Adrenal gland (tissue), 12 donors: Measurements from ENCODE around the gene GJE1. TPM values are rescaled to one million over a fixed set of nuclear protein-coding genes. Genes with fewer than 3 reads are reported as not detected.
"Not testable (repeated sequence)": the region's sequence is repeated elsewhere in the genome, so short reads cannot be mapped to it uniquely, and the experiment has no call there.

ENCODE experiments used
- DNase-seq, 7 donors: peaks; one replicate each; pipeline ENCODE4 v3.0.0-alpha.2; 2019 to 2020
- H3K27ac ChIP-seq, 5 donors: fragments of 200-600 bp; sonication (generic) in 4 of 5; 1 replicate in 3 of 5; 2 replicates in 2 of 5; pipeline versions ENCODE4 v1.5.1 to v1.8.0; 2016 to 2020; ENCODE audit warnings: mild to moderate bottlenecking in 1 of 5
- H3K27me3 ChIP-seq: fragments of 200-600 bp; 2 replicates; pipeline ENCODE4 v1.8.0; 2021
- H3K36me3 ChIP-seq, 2 donors: fragments of 200-600 bp; replicated peaks in 1 of 2; 1 replicate in 1 of 2; 2 replicates in 1 of 2; pipeline versions ENCODE4 v1.5.1 to v1.8.0; 2018 to 2022
- H3K4me1 ChIP-seq, 2 donors: fragments of 200-600 bp; replicated peaks in 1 of 2; 1 replicate in 1 of 2; 2 replicates in 1 of 2; pipeline versions ENCODE4 v1.5.1 to v1.8.0; 2018 to 2021
- H3K4me3 ChIP-seq, 4 donors: fragments of 200-600 bp; sonication (generic) in 3 of 4; one replicate each; pipeline ENCODE4 v1.5.1; 2016 to 2018
- H3K9me3 ChIP-seq, 3 donors: fragments of 200-600 bp; sonication (generic) in 1 of 3; replicated peaks in 1 of 3; 1 replicate in 2 of 3; 2 replicates in 1 of 3; pipeline versions ENCODE4 v1.5.1 to v1.8.0; 2016 to 2021
- POLR2A ChIP-seq, 2 donors: fragments of 450-650 bp; IDR thresholded peaks; one replicate each; pipeline ENCODE4 v1.6.1; 2017; ENCODE audit warnings: antibody characterized with exemption in 2 of 2, mild to moderate bottlenecking in 2 of 2, moderate library complexity in 1 of 2
- WGBS, 4 donors: extraction: QIAGEN DNeasy Blood & Tissue Kit in 2 of 4; methylation state at CpG; one replicate each; pipeline versions ENCODE4 v1.1.5 to v1.1.7; 2013 to 2017; 5-methylcytosine and 5-hydroxymethylcytosine counted together
- intact Hi-C, 2 donors: fragments of 100-400 bp; cut with DNase I; formaldehyde crosslinking; loops; one replicate each; pipeline versions ENCODE4 v1.14.1 to v1.15.0; 2022 to 2023
- polyA plus RNA-seq, 3 donors: library from polyadenylated mRNA; stranded (reverse); fragments of 200-250 nt in 2 of 3; fragments of 350-450 nt in 1 of 3; fragmentation: Illumina TruSeq in 1 of 3; extraction: RNeasy Lipid Tissue Mini Kit (QIAGEN cat#74804) in 1 of 3; gene quantifications; one replicate each; pipeline ENCODE4 v1.2.3, GENCODE V29; 2013 to 2014
- total RNA-seq, 9 donors: library from RNA; depleted of rRNA in 4 of 9; stranded (reverse); fragments of >200 nt in 4 of 9; fragments of 120-200 nt in 1 of 9; fragmentation: NEBNext Ultra II Directional in 1 of 9; extraction: Animal tissue kit (Norgen Biotek cat#: 25700) in 1 of 9; gene quantifications; one replicate each; pipeline versions ENCODE4 v1.1.0 to v1.2.4, GENCODE V29; 2013 to 2023
- TF ChIP-seq, protein P1 (sequence below), 6 experiments: fragments of 450-650 bp in 4 of 6; fragments of 200-600 bp in 2 of 6; sonication (generic) in 1 of 6; IDR thresholded peaks; 1 replicate in 5 of 6; 2 replicates in 1 of 6; pipeline versions ENCODE4 v1.5.1 to v1.8.0; 2016 to 2021; ENCODE audit warnings: antibody characterized with exemption in 6 of 6, mild to moderate bottlenecking in 2 of 6, moderate library complexity in 1 of 6
- donor health status: healthy with polysubstance abuse.
- donor health status: Bipolar disorder and iron deficiency.
- donor health status: DM: yes; HTN: yes; CAD: no.
- donor health status: DM: no; HTN: no; CAD: no.
- donor health status: DM: no; HTN: no; CAD: no.
- donor health status: DM: yes; HTN: yes; CAD: no.

The GJE1 gene
- total and polyA plus RNA-seq, 12 donors: not detected

GRCh38 chr6:142155091-142155490 is 22.4 kb downstream of the GJE1 start:
- Histone ChIP-seq H3K4me1 (peaks cover 0 to 5% of the 10 kb centered on the region in 2 donors), H3K36me3 (no peaks in the 10 kb centered on the region), H3K9me3 (no peaks in the 10 kb centered on the region), H3K27ac (no peak overlapping the region), H3K27me3 (no peaks in the 10 kb centered on the region), H3K4me3 (no peak overlapping the region)
- intact Hi-C loops: no loop called here
- DNase-seq: no peak
- no peak for TF ChIP-seq POLR2A (IDR thresholded peaks at IDR 0.05)
- TF ChIP-seq, protein P1, sequence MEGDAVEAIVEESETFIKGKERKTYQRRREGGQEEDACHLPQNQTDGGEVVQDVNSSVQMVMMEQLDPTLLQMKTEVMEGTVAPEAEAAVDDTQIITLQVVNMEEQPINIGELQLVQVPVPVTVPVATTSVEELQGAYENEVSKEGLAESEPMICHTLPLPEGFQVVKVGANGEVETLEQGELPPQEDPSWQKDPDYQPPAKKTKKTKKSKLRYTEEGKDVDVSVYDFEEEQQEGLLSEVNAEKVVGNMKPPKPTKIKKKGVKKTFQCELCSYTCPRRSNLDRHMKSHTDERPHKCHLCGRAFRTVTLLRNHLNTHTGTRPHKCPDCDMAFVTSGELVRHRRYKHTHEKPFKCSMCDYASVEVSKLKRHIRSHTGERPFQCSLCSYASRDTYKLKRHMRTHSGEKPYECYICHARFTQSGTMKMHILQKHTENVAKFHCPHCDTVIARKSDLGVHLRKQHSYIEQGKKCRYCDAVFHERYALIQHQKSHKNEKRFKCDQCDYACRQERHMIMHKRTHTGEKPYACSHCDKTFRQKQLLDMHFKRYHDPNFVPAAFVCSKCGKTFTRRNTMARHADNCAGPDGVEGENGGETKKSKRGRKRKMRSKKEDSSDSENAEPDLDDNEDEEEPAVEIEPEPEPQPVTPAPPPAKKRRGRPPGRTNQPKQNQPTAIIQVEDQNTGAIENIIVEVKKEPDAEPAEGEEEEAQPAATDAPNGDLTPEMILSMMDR (IDR thresholded peaks at IDR 0.05): no peak
- WGBS, 4 donors: 61 to 93% (median 76%) methylated on average over 3 of the region's 3 CpGs

GRCh38 chr6:142155895-142156757 is 23.4 kb downstream of the GJE1 start:
- Histone ChIP-seq H3K4me1 (peaks cover 0 to 5% of the 10 kb centered on the region in 2 donors), H3K27me3 (no peaks in the 10 kb centered on the region), H3K9me3 (no peaks in the 10 kb centered on the region), H3K27ac (no peak overlapping the region), H3K36me3 (no peaks in the 10 kb centered on the region), H3K4me3 (no peak overlapping the region)
- no peak for TF ChIP-seq POLR2A (IDR thresholded peaks at IDR 0.05)
- TF ChIP-seq, protein P1 (IDR thresholded peaks at IDR 0.05): peak; percentile 31 to 59 (median 44)
- intact Hi-C loops: no loop called here
- 45 to 53% (median 48%) methylated on average over 5 of the region's 5 CpGs for whole genome bisulfite sequencing, 4 donors
- no peak for DNase-seq

GRCh38 chr6:142156758-142157068 is 24.0 kb downstream of the GJE1 start:
- 83 to 88% (median 85%) methylated on average over 4 of the region's 4 CpGs for WGBS, 4 donors
- H3K36me3 ChIP-seq, DNase-seq, H3K27ac ChIP-seq, H3K4me1 ChIP-seq, intact Hi-C loops, H3K9me3 ChIP-seq, H3K4me3 ChIP-seq, H3K27me3 ChIP-seq: not testable (repeated sequence)
- TF ChIP-seq, protein P1 (IDR thresholded peaks at IDR 0.05): peak in 2 of 6 experiments; percentile 0 to 4

DNA sequence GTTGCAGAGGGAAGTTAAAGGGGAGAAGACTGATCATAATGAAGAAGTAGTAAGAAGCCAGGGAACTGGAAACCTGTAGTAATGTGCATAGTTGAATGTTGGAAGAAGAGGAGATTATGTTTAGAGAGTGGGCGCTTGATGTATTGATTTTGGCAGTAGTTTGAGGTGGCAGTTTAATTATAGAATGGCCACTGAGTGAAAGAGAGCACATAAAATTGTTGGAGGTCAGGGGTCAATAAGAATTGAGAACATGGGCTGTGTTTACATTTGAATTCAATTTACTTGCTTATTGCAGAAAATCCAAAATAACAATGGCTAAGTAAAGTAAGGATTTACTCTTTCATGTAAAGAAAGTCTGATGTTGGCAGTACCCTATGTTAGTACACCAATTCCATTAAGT is 30.1 kb downstream of the GJE1 start:
- WGBS, 4 donors: 79 to 93% (median 82%) methylated on average over 1 of the region's 1 CpG
- no peaks in the 10 kb centered on the region for H3K9me3 ChIP-seq
- TF ChIP-seq, protein P1 (IDR thresholded peaks at IDR 0.05): no peak
- no peak for TF ChIP-seq POLR2A (IDR thresholded peaks at IDR 0.05)
- no peak overlapping the region for H3K27ac ChIP-seq
- peaks cover 0 to 4% of the 10 kb centered on the region in 2 donors for H3K36me3 ChIP-seq
- H3K4me1 ChIP-seq: peaks cover 0 to 8% of the 10 kb centered on the region in 2 donors
- H3K27me3 ChIP-seq: no peaks in the 10 kb centered on the region
- no peak overlapping the region for H3K4me3 ChIP-seq
- no peak for DNase-seq
- intact Hi-C loops: no loop called here
